HL-60 (cell line): ENCODE measurements around the gene ALDH9A1.

Source experiments
- TF ChIP-seq, protein P1 (sequence below): IDR thresholded peaks from one replicate; pipeline ENCODE4 v1.5.1; 2011; ENCODE audit warnings: low read length, control low read depth, inconsistent platforms; ENCODE audit not compliant: insufficient read depth
- TF ChIP-seq, protein P2 (sequence below): IDR thresholded peaks from 2 replicates; pipeline ENCODE4 v1.6.1; 2012; ENCODE audit warnings: low read depth; ENCODE audit not compliant: insufficient replicate concordance

DNA sequence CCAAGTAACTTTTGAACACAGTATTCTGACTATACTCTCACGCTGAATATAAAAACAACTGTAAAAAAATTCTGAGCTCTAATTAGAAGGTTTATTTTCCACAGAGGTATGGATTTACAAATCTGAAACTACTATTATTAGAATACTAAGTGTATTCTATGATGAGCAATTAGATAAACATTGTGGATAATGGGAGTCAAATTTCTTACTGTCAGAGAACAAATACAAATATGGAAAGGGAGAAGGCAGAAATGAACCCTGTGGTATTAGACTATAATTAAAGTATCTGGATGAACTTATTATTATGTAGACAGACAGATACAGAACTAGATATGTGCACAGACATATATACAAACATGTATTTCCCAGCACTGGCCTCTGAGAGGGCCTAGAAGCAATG, 22.6 kb downstream of the ALDH9A1 start:
- TF ChIP-seq, protein P1, sequence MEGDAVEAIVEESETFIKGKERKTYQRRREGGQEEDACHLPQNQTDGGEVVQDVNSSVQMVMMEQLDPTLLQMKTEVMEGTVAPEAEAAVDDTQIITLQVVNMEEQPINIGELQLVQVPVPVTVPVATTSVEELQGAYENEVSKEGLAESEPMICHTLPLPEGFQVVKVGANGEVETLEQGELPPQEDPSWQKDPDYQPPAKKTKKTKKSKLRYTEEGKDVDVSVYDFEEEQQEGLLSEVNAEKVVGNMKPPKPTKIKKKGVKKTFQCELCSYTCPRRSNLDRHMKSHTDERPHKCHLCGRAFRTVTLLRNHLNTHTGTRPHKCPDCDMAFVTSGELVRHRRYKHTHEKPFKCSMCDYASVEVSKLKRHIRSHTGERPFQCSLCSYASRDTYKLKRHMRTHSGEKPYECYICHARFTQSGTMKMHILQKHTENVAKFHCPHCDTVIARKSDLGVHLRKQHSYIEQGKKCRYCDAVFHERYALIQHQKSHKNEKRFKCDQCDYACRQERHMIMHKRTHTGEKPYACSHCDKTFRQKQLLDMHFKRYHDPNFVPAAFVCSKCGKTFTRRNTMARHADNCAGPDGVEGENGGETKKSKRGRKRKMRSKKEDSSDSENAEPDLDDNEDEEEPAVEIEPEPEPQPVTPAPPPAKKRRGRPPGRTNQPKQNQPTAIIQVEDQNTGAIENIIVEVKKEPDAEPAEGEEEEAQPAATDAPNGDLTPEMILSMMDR, result no peak
- TF ChIP-seq, protein P2, sequence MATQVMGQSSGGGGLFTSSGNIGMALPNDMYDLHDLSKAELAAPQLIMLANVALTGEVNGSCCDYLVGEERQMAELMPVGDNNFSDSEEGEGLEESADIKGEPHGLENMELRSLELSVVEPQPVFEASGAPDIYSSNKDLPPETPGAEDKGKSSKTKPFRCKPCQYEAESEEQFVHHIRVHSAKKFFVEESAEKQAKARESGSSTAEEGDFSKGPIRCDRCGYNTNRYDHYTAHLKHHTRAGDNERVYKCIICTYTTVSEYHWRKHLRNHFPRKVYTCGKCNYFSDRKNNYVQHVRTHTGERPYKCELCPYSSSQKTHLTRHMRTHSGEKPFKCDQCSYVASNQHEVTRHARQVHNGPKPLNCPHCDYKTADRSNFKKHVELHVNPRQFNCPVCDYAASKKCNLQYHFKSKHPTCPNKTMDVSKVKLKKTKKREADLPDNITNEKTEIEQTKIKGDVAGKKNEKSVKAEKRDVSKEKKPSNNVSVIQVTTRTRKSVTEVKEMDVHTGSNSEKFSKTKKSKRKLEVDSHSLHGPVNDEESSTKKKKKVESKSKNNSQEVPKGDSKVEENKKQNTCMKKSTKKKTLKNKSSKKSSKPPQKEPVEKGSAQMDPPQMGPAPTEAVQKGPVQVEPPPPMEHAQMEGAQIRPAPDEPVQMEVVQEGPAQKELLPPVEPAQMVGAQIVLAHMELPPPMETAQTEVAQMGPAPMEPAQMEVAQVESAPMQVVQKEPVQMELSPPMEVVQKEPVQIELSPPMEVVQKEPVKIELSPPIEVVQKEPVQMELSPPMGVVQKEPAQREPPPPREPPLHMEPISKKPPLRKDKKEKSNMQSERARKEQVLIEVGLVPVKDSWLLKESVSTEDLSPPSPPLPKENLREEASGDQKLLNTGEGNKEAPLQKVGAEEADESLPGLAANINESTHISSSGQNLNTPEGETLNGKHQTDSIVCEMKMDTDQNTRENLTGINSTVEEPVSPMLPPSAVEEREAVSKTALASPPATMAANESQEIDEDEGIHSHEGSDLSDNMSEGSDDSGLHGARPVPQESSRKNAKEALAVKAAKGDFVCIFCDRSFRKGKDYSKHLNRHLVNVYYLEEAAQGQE, result no peak
